Gastroesophageal sphincter (tissue), 3 donors: Measurements from ENCODE around the gene GPR68.

Experiments used
- CTCF ChIP-seq, 4 experiments: fragments of 200-600 bp in 2 of 4; fragments of 450-650 bp in 2 of 4; sonication (generic) in 1 of 4; IDR thresholded peaks; one replicate each; pipeline ENCODE4 v1.5.1; 2017 to 2019; ENCODE audit warnings: antibody characterized with exemption in 4 of 4, mild to moderate bottlenecking in 2 of 4, moderate library complexity in 2 of 4
- EP300 ChIP-seq: sonication (generic); formaldehyde crosslinking; IDR thresholded peaks from one replicate; pipeline ENCODE4 v1.6.1; 2017; ENCODE audit warnings: antibody characterized with exemption, mild to moderate bottlenecking
- POLR2A ChIP-seq, 2 donors: fragments of 450-650 bp; IDR thresholded peaks; one replicate each; pipeline ENCODE4 v1.6.1; 2017; ENCODE audit warnings: antibody characterized with exemption in 2 of 2, mild to moderate bottlenecking in 2 of 2, moderate library complexity in 1 of 2
- POLR2AphosphoS5 ChIP-seq: sonication (generic); formaldehyde crosslinking; IDR thresholded peaks from one replicate; pipeline ENCODE4 v1.6.1; 2017; ENCODE audit warnings: antibody characterized with exemption

- no peak for TF ChIP-seq CTCF (IDR thresholded peaks at IDR 0.05)
- TF ChIP-seq POLR2A (IDR thresholded peaks at IDR 0.05), result no peak
- no peak for TF ChIP-seq EP300
- TF ChIP-seq POLR2AphosphoS5, result no peak
These were observed 44.4 kb upstream of the GPR68 start for GRCh38 chr14:91288876-91289275.
